ENCODE results near the gene PDILT.

DNA sequence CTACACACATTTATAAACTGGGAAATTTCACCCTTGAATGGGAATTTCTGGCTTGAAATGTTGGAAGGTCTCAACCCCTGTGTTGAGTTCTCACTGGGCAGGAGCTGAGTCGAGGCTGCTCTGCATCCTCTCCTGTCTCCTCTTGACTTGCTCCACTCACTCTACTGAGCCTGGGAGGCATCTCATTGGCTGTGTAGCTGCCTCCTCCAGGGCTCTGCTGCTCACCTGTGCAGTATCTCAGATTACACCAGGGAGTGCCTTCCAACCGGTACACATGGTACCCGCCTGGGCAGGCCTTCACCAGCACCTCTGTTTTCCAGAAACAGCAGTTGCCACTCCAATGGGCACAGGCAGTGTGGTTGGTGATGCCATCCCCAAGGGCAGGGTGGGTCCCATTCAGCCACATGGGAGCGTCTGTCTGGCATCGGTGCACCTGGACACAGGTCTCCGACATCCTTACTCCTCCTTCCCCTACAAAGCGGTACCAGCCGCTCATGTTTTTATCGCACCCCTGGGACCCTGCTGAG lies 80.9 kb downstream of the PDILT start:
- TF ChIP-seq, protein P1, sequence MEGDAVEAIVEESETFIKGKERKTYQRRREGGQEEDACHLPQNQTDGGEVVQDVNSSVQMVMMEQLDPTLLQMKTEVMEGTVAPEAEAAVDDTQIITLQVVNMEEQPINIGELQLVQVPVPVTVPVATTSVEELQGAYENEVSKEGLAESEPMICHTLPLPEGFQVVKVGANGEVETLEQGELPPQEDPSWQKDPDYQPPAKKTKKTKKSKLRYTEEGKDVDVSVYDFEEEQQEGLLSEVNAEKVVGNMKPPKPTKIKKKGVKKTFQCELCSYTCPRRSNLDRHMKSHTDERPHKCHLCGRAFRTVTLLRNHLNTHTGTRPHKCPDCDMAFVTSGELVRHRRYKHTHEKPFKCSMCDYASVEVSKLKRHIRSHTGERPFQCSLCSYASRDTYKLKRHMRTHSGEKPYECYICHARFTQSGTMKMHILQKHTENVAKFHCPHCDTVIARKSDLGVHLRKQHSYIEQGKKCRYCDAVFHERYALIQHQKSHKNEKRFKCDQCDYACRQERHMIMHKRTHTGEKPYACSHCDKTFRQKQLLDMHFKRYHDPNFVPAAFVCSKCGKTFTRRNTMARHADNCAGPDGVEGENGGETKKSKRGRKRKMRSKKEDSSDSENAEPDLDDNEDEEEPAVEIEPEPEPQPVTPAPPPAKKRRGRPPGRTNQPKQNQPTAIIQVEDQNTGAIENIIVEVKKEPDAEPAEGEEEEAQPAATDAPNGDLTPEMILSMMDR (conservative IDR thresholded peaks at IDR 0.05 in 1 of 2, IDR thresholded peaks at IDR 0.05 in 1 of 2; ENCODE audit: extremely low read depth in 1 of 2, insufficient read depth in 1 of 2, low read depth in 1 of 2, low read length in 2 of 2) = no peak
- no peak for TF ChIP-seq EZH2 (IDR thresholded peaks at IDR 0.05; ENCODE audit: borderline replicate concordance, low read length)
